ENCODE measurements around the gene TSPAN17. TPM values are rescaled to one million over a fixed set of nuclear protein-coding genes. Genes with fewer than 3 reads are reported as not detected.

Gene TSPAN17
- total RNA-seq, 1 experiment from 2014 or later = 23.3 TPM

GRCh38 chr5:176654856-176655255 lies 7.6 kb downstream of the TSPAN17 start:
- CTCF ChIA-PET = no interaction called here
- intact Hi-C loops (cut with micrococcal nuclease; ENCODE audit: unreplicated experiment) = no loop called here
- DNase-seq (ENCODE audit: low spot score) = no peak
- TF ChIP-seq CTCF (conservative IDR thresholded peaks at IDR 0.05; ENCODE audit: low read depth, low read length) = no peak
- no peak for TF ChIP-seq EZH2 (IDR thresholded peaks at IDR 0.05; ENCODE audit: borderline replicate concordance, low read depth, low read length, poor library complexity, severe bottlenecking)
- H3K27me3 ChIP-seq (replicated peaks; ENCODE audit: insufficient read depth, low read depth, low read length, poor library complexity) = no peaks in the 10 kb centered on the region
- no peak overlapping the region for H3K27ac ChIP-seq (ENCODE audit: low read depth, low read length, poor library complexity, severe bottlenecking)
- H3K4me1 ChIP-seq (ENCODE audit: insufficient read depth, low read length, poor library complexity, severe bottlenecking) = no peaks in the 10 kb centered on the region
- BruUV-seq (replicated peaks) = no TSS peak
- POLR2A ChIA-PET (ENCODE audit: low non-redundant PET) = interaction anchor here (0.5 kb wide), 1 partner anchor 206 kb away, joined by 5 read pairs; no protein-coding TSS in a partner anchor
- no peaks in the 10 kb centered on the region for H3K36me3 ChIP-seq (ENCODE audit: insufficient read depth, low read length, poor library complexity, severe bottlenecking)
- H3K4me3 ChIP-seq (ENCODE audit: low read depth, low read length, poor library complexity, severe bottlenecking) = no peak overlapping the region
- no peaks in the 10 kb centered on the region for H3K9me3 ChIP-seq (ENCODE audit: low read depth, low read length, poor library complexity, severe bottlenecking)

GRCh38 chr5:176656467-176656990 lies 9.2 kb downstream of the TSPAN17 start:
- CTCF ChIA-PET = no interaction called here
- Histone ChIP-seq H3K9me3 (ENCODE audit: low read depth, low read length, poor library complexity, severe bottlenecking) (no peaks in the 10 kb centered on the region), H3K4me1 (ENCODE audit: insufficient read depth, low read length, poor library complexity, severe bottlenecking) (no peaks in the 10 kb centered on the region), H3K36me3 (ENCODE audit: insufficient read depth, low read length, poor library complexity, severe bottlenecking) (no peaks in the 10 kb centered on the region), H3K27ac (ENCODE audit: low read depth, low read length, poor library complexity, severe bottlenecking) (no peak overlapping the region), H3K27me3 (replicated peaks; ENCODE audit: insufficient read depth, low read depth, low read length, poor library complexity) (no peaks in the 10 kb centered on the region), H3K4me3 (ENCODE audit: low read depth, low read length, poor library complexity, severe bottlenecking) (no peak overlapping the region)
- DNase-seq (ENCODE audit: low spot score) = no peak
- POLR2A ChIA-PET (ENCODE audit: low non-redundant PET) = no interaction called here
- TF ChIP-seq CTCF (conservative IDR thresholded peaks at IDR 0.05; ENCODE audit: low read depth, low read length) (no peak), EZH2 (IDR thresholded peaks at IDR 0.05; ENCODE audit: borderline replicate concordance, low read depth, low read length, poor library complexity, severe bottlenecking) (no peak)
- no TSS peak for BruUV-seq (replicated peaks)
- intact Hi-C loops (cut with micrococcal nuclease; ENCODE audit: unreplicated experiment) = no loop called here

- H3K4me1 ChIP-seq (ENCODE audit: insufficient read depth, low read length, poor library complexity, severe bottlenecking) = no peaks in the 10 kb centered on the region
- intact Hi-C loops (cut with micrococcal nuclease; ENCODE audit: unreplicated experiment) = loop anchor here (2.0 kb wide), 1 partner anchor 161 kb away; no protein-coding TSS in a partner anchor
- peak; percentile 61 for DNase-seq (ENCODE audit: low spot score)
- H3K27me3 ChIP-seq (replicated peaks; ENCODE audit: insufficient read depth, low read depth, low read length, poor library complexity) = no peaks in the 10 kb centered on the region
- CTCF ChIA-PET = interaction anchor here (1.3 to 1.7 kb wide), 2 partner anchors 8 to 454 kb away, joined by 4 read pairs; no protein-coding TSS in a partner anchor
- TF ChIP-seq EZH2 (IDR thresholded peaks at IDR 0.05; ENCODE audit: borderline replicate concordance, low read depth, low read length, poor library complexity, severe bottlenecking) (no peak), CTCF (conservative IDR thresholded peaks at IDR 0.05; ENCODE audit: low read depth, low read length) (peak; percentile 79)
- no peak overlapping the region for H3K4me3 ChIP-seq (ENCODE audit: low read depth, low read length, poor library complexity, severe bottlenecking)
- POLR2A ChIA-PET (ENCODE audit: low non-redundant PET) = no interaction called here
- TSS peak; percentile 70 for BruUV-seq (replicated peaks)
- H3K36me3 ChIP-seq (ENCODE audit: insufficient read depth, low read length, poor library complexity, severe bottlenecking) = no peaks in the 10 kb centered on the region
- no peak overlapping the region for H3K27ac ChIP-seq (ENCODE audit: low read depth, low read length, poor library complexity, severe bottlenecking)
- H3K9me3 ChIP-seq (ENCODE audit: low read depth, low read length, poor library complexity, severe bottlenecking) = no peaks in the 10 kb centered on the region
Measured at GRCh38 chr5:176658007-176658599, 10.8 kb downstream of the TSPAN17 start.

Data from A673 (cell line).